MM.1S (cell line): Measurements from ENCODE around the gene STIL.
"Not testable (repeated sequence)": the region's sequence is repeated elsewhere in the genome, so short reads cannot be mapped to it uniquely, and the experiment has no call there.

Experiments used
- DNase-seq: peaks from one replicate; pipeline ENCODE4 v3.0.0-alpha.2; 2015
- H2AFZ ChIP-seq: fragments of 300-600 bp; sonication (generic); 2 replicates; pipeline ENCODE4 v1.6.0; 2016; ENCODE audit warnings: antibody characterized with exemption, low read length
- H3F3A ChIP-seq: fragments of 300-600 bp; sonication (generic); 2 replicates; pipeline ENCODE4 v1.6.1; 2016; ENCODE audit warnings: mild to moderate bottlenecking, antibody characterized with exemption, low read length, moderate library complexity, mixed read lengths; ENCODE audit not compliant: insufficient read depth
- H3K27ac ChIP-seq: fragments of 300-600 bp; sonication (generic); 2 replicates; pipeline ENCODE4 v1.5.1; 2016; ENCODE audit warnings: mild to moderate bottlenecking, low read length
- H3K27me3 ChIP-seq: fragments of 300-600 bp; sonication (generic); replicated peaks from 2 replicates; pipeline ENCODE4 v1.6.0; 2016; ENCODE audit warnings: low read length; ENCODE audit not compliant: insufficient read depth
- H3K36me3 ChIP-seq: fragments of 300-600 bp; sonication (generic); replicated peaks from 2 replicates; pipeline ENCODE4 v1.6.1; 2016; ENCODE audit warnings: mild to moderate bottlenecking, low read length, mixed read lengths; ENCODE audit not compliant: insufficient read depth
- H3K4me1 ChIP-seq: fragments of 300-600 bp; sonication (generic); 2 replicates; pipeline ENCODE4 v1.6.1; 2016; ENCODE audit warnings: low read length, mixed read lengths
- H3K4me2 ChIP-seq: fragments of 300-600 bp; sonication (generic); 2 replicates; pipeline ENCODE4 v1.6.0; 2016; ENCODE audit warnings: low read depth, low read length
- H3K4me3 ChIP-seq: fragments of 300-600 bp; sonication (generic); 2 replicates; pipeline ENCODE4 v1.5.1; 2016; ENCODE audit warnings: low read length, mixed read lengths
- H3K79me2 ChIP-seq: fragments of 300-600 bp; sonication (generic); 2 replicates; pipeline ENCODE4 v1.6.1; 2016; ENCODE audit warnings: mixed run types, low read length, mixed read lengths
- H3K9ac ChIP-seq: fragments of 300-600 bp; sonication (generic); 2 replicates; pipeline ENCODE4 v1.6.1; 2016; ENCODE audit warnings: low read length, mixed read lengths
- H3K9me2 ChIP-seq: fragments of 300-600 bp; sonication (generic); replicated peaks from 2 replicates; pipeline ENCODE4 v1.6.1; 2016; ENCODE audit warnings: mild to moderate bottlenecking, low read length, mixed read lengths; ENCODE audit not compliant: insufficient read depth
- H3K9me3 ChIP-seq: fragments of 300-600 bp; sonication (generic); replicated peaks from 2 replicates; pipeline ENCODE4 v1.6.1; 2016; ENCODE audit warnings: mild to moderate bottlenecking, low read length, mixed read lengths; ENCODE audit not compliant: insufficient read depth
- H4K20me1 ChIP-seq: fragments of 300-600 bp; sonication (generic); 2 replicates; pipeline ENCODE4 v1.6.1; 2016; ENCODE audit warnings: mild to moderate bottlenecking, low read length, moderate library complexity, mixed read lengths; ENCODE audit not compliant: insufficient read depth
- EZH2 ChIP-seq: fragments of 300-600 bp; sonication (generic); optimal IDR thresholded peaks from 2 replicates; pipeline ENCODE3; 2017; ENCODE audit warnings: low read depth, mild to moderate bottlenecking, antibody characterized with exemption, low read length, mixed read lengths
- EZH2phosphoT487 ChIP-seq: fragments of 300-600 bp; sonication (generic); IDR thresholded peaks from 2 replicates; pipeline ENCODE4 v1.6.1; 2018; ENCODE audit warnings: antibody characterized with exemption, low read length
- TF ChIP-seq, protein P1 (sequence below): fragments of 300-600 bp; sonication (generic); IDR thresholded peaks from 2 replicates; pipeline ENCODE4 v1.5.1; 2016; ENCODE audit warnings: antibody characterized with exemption, low read length, mixed read lengths

Gene STIL

DNA sequence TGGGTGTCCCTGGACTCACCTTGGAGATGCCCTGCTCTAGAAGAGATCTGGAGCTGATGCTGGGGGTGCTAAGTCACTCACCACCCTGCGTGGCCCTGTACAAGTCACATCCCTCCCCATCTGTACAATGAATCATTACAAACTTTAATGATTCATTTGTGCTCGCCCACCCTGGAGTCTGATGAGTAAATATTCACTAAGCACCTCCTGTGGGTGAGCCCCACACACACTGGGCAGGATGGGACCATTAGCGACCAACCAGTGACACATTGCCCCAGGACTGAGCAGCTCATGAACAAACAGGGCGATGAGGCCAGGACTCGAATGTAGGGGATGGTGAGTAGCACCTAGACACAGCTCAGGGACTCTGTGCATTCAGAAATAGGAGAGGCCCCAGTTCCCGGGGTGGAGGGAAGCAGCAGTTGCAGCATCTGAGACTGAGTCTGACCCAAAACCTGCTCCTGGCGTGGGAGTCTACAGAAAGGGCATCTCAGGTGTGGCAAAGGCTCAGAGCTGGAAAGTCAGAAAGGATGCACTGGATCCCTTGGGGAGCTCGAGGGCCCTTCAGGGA lies 106.1 kb downstream of the STIL start:
- DNase-seq = no peak
- Histone ChIP-seq H3F3A (no peaks in the 10 kb centered on the region), H3K4me1 (no peaks in the 10 kb centered on the region), H3K79me2 (no peaks in the 10 kb centered on the region), H3K36me3 (no peaks in the 10 kb centered on the region), H2AFZ (no peak overlapping the region), H4K20me1 (no peaks in the 10 kb centered on the region), H3K27ac (no peak overlapping the region), H3K4me3 (no peak overlapping the region), H3K9ac (no peak overlapping the region), H3K9me2 (no peaks in the 10 kb centered on the region), H3K9me3 (no peaks in the 10 kb centered on the region), H3K27me3 (no peaks in the 10 kb centered on the region), H3K4me2 (no peak overlapping the region)
- TF ChIP-seq EZH2phosphoT487 (no peak), EZH2 (no peak)
- TF ChIP-seq, protein P1, sequence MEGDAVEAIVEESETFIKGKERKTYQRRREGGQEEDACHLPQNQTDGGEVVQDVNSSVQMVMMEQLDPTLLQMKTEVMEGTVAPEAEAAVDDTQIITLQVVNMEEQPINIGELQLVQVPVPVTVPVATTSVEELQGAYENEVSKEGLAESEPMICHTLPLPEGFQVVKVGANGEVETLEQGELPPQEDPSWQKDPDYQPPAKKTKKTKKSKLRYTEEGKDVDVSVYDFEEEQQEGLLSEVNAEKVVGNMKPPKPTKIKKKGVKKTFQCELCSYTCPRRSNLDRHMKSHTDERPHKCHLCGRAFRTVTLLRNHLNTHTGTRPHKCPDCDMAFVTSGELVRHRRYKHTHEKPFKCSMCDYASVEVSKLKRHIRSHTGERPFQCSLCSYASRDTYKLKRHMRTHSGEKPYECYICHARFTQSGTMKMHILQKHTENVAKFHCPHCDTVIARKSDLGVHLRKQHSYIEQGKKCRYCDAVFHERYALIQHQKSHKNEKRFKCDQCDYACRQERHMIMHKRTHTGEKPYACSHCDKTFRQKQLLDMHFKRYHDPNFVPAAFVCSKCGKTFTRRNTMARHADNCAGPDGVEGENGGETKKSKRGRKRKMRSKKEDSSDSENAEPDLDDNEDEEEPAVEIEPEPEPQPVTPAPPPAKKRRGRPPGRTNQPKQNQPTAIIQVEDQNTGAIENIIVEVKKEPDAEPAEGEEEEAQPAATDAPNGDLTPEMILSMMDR = no peak

DNA sequence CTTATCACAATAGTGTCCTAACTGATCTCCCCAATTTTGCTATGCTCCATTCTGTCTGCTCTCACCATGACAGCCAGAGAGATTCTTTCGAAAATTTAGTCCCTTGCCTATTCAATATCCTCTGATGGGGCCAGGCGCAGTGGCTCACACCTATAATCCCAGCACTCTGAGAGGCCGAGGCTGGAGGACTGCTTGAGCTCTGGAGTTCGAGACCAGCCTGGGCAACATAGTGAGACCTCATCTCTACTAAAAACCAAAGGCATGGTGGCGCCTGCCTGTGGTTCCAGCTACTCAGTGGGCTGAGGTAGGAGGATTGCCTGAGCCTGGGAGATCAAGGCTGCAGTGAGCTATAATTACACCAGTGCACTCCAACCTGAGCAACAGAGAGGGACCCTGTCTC lies 108.0 kb downstream of the STIL start:
- H3K27ac ChIP-seq = no peak overlapping the region
- no peaks in the 10 kb centered on the region for H3F3A ChIP-seq
- H3K9me2 ChIP-seq = no peaks in the 10 kb centered on the region
- H3K4me1 ChIP-seq = no peaks in the 10 kb centered on the region
- H3K79me2 ChIP-seq = no peaks in the 10 kb centered on the region
- H3K4me3 ChIP-seq = no peak overlapping the region
- DNase-seq = no peak
- TF ChIP-seq, protein P1 = no peak
- TF ChIP-seq EZH2 (no peak), EZH2phosphoT487 (no peak)
- H2AFZ ChIP-seq = no peak overlapping the region
- H3K9me3 ChIP-seq = no peaks in the 10 kb centered on the region
- no peak overlapping the region for H3K4me2 ChIP-seq
- H3K27me3 ChIP-seq = no peaks in the 10 kb centered on the region
- no peaks in the 10 kb centered on the region for H3K36me3 ChIP-seq
- no peak overlapping the region for H3K9ac ChIP-seq
- no peaks in the 10 kb centered on the region for H4K20me1 ChIP-seq

DNA sequence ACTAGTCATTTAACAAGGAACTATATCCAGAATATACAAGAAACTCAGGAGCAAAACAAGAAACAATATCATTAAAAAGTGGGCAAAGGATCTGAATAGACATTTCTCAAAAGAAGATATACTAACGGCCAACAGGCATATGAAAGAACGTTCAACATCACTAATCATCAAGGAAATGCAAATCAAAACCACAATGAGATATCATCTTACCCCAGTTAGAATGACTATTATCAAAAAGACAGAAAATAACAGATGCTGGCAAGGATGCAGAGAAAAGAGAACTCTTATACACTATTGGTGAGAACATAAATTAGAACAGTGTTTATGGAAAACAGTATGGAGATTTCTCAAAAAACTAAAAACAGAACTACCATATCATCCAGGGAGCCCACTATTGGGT lies 110.4 kb downstream of the STIL start:
- not testable (repeated sequence) for H3K4me1 ChIP-seq, H3K27ac ChIP-seq, H3F3A ChIP-seq, DNase-seq, H3K9me2 ChIP-seq, H2AFZ ChIP-seq, H3K9ac ChIP-seq, H3K9me3 ChIP-seq, H3K27me3 ChIP-seq, H3K4me3 ChIP-seq, H3K36me3 ChIP-seq, H4K20me1 ChIP-seq, H3K4me2 ChIP-seq, H3K79me2 ChIP-seq

DNA sequence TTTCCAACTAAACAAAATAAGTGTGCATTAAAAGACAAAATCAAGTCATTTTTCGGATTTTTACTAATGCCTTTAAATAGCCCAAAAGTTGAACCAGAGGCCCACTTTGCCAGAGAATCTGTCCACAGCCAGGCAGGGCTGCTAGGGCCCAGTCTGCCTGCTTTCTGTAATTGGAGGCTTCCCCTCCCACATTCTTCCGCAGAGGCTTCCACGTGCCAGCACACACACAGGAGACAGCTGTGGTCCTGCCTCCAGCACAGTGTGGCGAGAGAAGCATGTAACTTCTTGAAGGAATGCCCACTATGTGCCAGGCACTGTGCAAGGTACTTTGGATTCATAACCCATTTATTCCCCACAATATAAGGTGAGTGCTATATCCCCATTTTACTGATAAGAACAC lies 112.8 kb downstream of the STIL start:
- H3F3A ChIP-seq = no peaks in the 10 kb centered on the region
- DNase-seq = no peak
- no peaks in the 10 kb centered on the region for H3K27me3 ChIP-seq
- no peaks in the 10 kb centered on the region for H4K20me1 ChIP-seq
- no peaks in the 10 kb centered on the region for H3K36me3 ChIP-seq
- no peaks in the 10 kb centered on the region for H3K9me3 ChIP-seq
- H2AFZ ChIP-seq = no peak overlapping the region
- TF ChIP-seq EZH2 = no peak
- TF ChIP-seq, protein P1 = no peak
- TF ChIP-seq EZH2phosphoT487 = no peak
- H3K4me3 ChIP-seq = no peak overlapping the region
- H3K27ac ChIP-seq = no peak overlapping the region
- H3K4me2 ChIP-seq = no peak overlapping the region
- H3K4me1 ChIP-seq = no peaks in the 10 kb centered on the region
- H3K9ac ChIP-seq = no peak overlapping the region
- no peaks in the 10 kb centered on the region for H3K79me2 ChIP-seq
- H3K9me2 ChIP-seq = no peaks in the 10 kb centered on the region
